CD4-positive, alpha-beta T cell treated with Interleukin-1 beta for 1 hour (primary cell): ENCODE measurements around the gene ZNF462.
"Not testable (repeated sequence)": the region's sequence is repeated elsewhere in the genome, so short reads cannot be mapped to it uniquely, and the experiment has no call there.

Experiments
- DNase-seq, 2 donors: peaks; one replicate each; pipeline ENCODE4 v3.0.0-alpha.2; 2020 to 2022

The ZNF462 gene

GRCh38 chr9:106887066-106887465 lies 24.1 kb downstream of the ZNF462 start:
- no peak for DNase-seq

GRCh38 chr9:106889061-106889590 lies 26.2 kb downstream of the ZNF462 start:
- DNase-seq: no peak

DNA sequence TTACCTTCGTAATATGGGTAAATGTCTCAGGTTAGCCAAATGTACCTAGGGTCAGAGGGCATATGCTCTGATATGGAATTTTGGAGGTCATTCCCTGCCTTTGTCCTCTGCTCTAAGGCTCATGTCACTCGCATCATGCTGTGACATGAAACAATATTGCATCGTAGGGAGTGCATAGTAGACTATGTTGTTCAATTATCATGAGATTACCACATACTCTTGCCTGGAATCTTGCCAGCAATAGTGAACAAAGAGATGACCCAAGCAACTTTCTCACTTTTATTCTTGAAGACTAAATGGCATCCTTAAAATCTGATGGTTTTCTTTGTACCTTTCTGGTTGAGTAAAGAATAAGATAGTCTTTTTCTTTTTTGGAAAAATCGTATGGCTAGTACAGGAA lies 27.6 kb downstream of the ZNF462 start:
- DNase-seq: no peak

DNA sequence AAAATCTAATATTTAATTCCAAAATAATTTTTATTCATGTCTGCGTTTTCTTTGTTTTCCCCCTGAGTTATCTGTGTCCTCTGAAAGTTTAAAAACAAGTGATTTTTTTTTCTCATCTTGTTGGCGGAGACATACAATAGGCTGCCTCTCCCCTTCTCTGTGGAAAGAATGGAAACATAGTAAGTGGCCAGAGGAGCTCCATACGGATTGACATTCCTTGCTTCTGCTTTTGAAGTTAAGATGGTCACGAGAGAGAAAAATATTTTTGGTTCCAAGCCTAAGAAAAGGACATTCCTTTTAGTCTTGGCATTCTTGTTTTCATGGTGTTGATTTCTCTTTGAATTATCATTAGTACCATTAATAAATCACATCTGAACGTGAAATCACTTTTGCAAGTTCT lies 28.3 kb downstream of the ZNF462 start:
- no peak for DNase-seq

- DNase-seq: no peak
These were observed 29.7 kb downstream of the ZNF462 start for GRCh38 chr9:106892632-106893031.

- no peak for DNase-seq
These were observed 30.1 kb downstream of the ZNF462 start for GRCh38 chr9:106893088-106893487.

DNA sequence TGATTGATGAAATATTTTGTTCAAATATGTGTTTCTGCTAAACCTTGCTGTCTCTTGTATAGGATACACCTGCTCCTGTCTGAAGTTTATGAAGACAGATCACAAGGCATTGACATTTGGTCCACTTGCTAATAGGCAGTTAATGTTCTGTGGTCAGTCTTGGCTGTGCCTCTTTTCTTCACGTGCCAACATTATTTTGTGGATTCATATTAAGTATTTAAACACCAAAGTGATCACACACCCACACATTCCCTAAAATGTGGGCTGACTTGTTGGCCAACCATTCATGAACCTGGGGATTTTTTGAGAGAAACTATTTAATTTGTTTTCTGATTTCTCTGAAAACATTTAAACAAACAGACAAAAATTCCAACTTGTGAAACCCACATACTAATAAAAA lies 33.7 kb downstream of the ZNF462 start:
- no peak for DNase-seq

GRCh38 chr9:106897236-106897635 lies 34.3 kb downstream of the ZNF462 start:
- DNase-seq: no peak

DNA sequence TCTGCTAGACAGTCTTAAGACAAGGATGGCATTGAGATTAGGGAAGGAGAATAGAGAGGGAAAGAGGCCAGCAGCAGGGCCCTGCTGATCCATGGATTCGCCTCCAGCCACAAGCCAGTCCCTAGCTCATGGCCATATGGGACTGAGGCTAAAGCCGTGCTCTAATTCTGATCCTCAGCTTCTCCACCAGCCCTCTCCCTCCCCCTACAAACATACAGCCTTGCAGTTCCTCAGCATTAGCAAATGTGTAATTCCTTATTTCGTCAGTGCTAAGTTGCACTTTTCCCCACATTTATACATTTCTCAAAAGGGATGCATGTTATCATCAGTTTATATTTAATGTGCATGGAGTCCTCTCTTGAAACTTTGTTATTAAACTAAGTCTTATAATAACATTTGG lies 34.8 kb downstream of the ZNF462 start:
- DNase-seq: no peak

GRCh38 chr9:106900523-106900922 lies 37.6 kb downstream of the ZNF462 start:
- not testable (repeated sequence) for DNase-seq

GRCh38 chr9:106906129-106906528 lies 43.2 kb downstream of the ZNF462 start:
- no peak for DNase-seq

- no peak for DNase-seq
These were observed 49.0 kb downstream of the ZNF462 start for GRCh38 chr9:106911951-106912350.

GRCh38 chr9:106913276-106913675 lies 50.3 kb downstream of the ZNF462 start:
- DNase-seq: no peak

GRCh38 chr9:106915851-106916250 lies 52.9 kb downstream of the ZNF462 start:
- no peak for DNase-seq

- DNase-seq: no peak
These were observed 53.7 kb downstream of the ZNF462 start for GRCh38 chr9:106916466-106917235.

DNA sequence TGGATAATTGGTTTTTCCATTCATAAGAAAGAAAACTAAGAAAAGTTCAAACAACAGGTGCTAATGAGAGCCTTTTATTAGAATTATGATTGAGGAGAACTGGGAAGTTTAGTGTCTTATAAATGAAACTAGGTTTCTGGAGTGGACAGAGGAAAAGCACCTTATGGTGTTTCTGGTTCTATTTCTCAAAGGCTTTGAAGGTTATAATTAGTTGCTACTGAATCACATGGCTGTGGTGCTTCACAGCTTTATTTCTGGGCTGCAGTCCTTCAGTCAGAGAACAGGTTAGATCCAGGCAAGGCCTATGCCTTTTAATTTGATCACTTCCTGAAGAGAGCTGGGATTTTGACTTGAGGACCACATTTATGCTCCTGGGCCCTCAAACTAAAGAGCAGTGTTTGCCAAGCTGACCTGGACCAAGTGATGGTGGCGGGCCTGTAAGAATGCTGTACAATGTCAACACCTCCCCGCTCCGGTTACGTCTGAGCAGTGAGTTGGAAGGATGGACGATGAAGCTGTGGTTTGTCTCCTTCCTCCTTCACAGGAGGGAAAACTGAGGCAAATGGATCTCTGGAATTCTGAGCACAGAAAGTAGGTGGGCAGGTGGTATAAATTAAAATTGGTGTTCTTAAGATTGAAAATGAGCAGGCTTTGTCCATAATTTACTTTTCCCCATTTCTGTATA lies 56.0 kb downstream of the ZNF462 start:
- DNase-seq: no peak

GRCh38 chr9:106920091-106920490 lies 57.1 kb downstream of the ZNF462 start:
- DNase-seq: no peak

DNA sequence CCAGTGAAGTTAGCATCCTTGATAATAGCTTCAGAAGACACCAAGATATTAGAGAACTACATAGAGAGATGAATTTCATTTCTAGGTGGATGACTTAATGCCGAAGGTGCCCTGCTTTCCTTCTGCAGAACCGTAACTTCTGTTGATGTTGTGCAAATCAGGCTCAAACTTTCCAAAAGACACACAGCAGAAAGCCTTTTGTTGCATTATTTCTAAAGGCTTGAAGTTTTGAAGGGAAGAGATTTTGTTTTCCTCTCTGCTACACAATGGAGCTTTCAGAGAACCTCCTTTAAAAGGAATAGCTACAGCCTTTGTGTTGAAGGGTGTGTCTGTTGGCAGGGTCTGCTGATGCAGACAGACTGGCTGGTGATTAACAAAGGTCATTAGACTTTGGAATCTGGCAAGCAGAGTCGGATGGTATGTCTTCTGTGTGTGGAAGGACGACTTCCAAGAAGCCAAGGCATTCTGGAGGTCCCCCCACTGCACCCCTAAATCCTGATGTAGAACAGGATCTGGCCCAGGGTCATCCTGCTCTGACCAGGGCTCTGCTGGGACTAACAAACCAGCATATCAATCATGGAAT lies 57.8 kb downstream of the ZNF462 start:
- DNase-seq: no peak

GRCh38 chr9:106921341-106921899 lies 58.5 kb downstream of the ZNF462 start:
- peak; percentile 6 to 24 for DNase-seq

- DNase-seq: no peak
These were observed 59.1 kb downstream of the ZNF462 start for GRCh38 chr9:106922026-106922425.

GRCh38 chr9:106925392-106925791 lies 62.4 kb downstream of the ZNF462 start:
- no peak for DNase-seq

DNA sequence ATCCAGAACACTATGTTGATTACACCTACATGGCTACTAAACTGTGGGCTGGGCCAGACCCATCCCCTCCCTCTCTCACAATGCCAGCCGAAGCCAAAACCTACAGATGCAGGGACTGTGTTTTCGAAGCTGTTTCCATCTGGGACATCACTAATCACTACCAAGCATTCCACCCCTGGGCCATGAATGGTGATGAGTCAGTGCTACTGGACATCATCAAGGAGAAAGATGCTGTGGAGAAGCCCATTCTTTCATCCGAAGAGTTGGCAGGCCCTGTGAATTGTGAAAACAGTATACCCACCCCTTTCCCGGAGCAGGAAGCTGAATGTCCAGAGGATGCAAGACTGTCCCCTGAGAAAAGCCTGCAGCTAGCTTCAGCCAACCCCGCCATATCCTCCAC lies 65.0 kb downstream of the ZNF462 start:
- no peak for DNase-seq

DNA sequence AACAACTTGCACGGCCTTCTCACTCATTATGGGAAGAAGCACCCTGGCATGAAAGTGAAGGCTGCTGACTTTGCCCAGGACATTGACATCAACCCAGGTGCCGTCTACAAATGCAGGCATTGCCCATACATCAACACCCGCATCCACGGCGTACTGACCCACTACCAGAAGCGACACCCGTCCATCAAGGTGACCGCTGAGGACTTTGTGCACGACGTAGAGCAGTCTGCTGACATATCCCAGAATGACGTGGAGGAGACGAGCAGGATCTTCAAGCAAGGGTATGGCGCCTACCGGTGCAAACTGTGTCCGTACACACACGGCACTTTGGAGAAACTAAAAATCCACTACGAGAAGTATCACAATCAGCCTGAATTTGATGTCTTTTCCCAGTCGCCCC lies 65.4 kb downstream of the ZNF462 start:
- no peak for DNase-seq
